Measurements from ENCODE around the gene PPP2R3C.
"Not testable (repeated sequence)": the region's sequence is repeated elsewhere in the genome, so short reads cannot be mapped to it uniquely, and the experiment has no call there.

Gene PPP2R3C

DNA sequence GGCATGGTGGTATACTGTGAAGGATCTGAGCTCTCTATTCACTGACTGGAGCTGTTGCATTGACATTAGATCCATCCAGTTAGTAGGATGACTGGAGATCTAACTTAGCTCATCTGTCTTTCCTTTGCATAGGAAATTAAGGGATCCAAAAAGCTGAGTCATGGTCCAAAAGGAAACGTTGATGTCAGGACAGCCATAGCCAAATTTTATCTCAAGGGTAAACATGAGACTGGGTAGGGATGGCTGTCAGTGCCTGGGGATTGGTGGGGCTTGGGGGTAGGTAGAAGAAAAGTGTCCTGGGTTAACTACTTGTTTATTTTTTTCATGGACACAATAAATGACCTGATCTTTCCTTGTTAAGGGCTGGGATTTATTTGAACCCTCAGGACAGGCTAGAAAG, 71.1 kb downstream of the PPP2R3C start:
- DNase-seq: peak; percentile 5 to 40

DNA sequence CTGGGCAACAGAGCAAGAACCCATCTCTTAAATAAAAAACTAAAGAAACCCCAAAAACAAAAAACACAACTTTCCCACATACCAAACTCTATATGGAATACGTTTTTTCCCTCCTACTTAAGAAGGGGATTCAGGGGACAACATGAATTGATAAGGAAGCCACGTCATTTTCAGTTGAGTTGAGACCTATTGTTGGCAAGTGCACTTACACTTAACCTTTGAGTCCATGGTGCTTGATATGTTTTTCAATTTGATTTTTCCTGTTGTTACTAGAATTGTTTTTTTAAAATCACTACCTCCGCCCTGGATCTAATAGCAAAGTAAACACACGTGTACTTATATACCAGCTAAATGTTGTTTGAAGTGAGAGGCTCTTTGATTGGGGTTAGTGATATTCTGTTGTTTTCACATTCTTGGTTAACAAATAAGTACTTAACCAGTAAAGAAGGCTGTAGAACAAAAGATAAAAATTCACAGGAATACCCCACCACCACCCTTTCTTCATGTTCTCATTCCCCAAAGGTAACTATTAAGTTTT, 73.7 kb downstream of the PPP2R3C start:
- no peak for DNase-seq

DNA sequence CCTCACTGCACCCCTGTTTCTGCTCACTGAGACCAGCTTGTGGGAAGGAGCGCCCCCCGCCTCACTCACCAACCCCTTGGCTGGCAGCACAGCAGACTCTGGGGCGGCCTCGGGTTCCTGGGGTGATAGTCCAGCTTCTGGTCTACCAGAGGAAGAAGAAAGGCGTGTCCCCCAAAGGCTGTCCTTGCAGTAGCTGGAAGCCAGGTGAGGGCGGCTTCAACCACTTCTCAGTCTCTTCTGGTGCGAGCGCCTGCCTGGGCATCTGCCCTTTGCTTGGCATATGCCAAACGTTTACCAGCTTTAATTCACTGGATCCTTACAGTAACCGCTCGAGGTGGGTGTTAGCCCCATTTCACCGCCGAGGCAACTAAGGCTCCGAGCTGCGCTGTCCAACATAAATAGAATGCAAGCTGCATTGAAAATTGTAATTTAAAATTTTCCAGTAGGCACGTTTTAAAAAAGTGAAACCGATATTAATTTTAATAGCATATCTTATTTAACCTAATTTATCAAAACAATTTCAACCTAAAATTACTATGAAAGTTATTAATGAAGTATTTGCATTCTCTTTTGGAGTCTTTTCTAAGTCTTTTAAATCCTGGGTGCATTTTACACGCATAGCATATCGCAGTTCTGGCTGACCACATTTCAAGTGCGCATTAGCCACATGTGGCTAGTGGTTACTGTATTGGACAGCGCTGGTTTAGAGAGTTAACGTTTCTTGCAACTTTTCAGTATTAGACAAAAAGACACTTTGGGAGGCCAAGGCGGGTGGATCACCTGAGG, 74.8 kb downstream of the PPP2R3C start:
- DNase-seq: peak; percentile 55 to 65

DNA sequence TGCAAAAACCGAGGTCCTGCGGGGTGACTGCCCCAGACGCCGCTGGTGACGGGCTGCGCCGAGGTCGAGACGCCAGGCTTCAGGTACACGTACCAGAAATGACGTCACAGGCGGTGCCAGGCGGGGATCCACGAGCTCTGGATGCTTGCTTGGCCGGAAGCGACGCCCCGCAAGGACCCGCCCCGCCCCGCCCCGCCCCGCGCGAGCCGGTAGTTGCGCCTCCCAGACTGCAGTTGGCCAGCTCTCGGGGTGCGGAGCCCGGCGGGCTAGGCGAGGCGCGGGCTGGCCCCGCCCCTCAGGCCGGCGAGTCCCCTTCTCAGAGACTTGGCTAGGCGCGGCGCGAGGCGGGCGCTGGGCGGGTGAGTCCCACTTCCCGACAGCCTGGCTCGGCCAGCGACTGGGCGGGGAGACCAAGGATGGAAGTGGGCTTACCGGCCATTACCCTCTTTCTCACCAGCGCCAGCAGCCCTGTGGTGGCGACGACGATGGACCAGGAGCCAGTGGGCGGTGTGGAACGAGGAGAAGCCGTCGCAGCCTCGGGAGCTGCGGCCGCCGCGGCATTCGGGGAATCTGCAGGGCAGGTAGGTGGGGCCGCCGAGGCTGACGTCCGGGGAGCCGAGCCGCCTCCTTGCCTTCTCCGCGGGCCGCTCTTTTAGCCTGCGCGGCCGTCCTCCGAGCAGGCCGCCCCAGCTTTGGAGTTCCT, 75.6 kb downstream of the PPP2R3C start, which contains the start of gene FAM177A1:
Gene FAM177A1, plus strand, starts transcription at position 225 of the 703 bp plus-strand sequence. Its CDS starts 192 bp downstream, at position 417.
- DNase-seq: peak; percentile 95 to 99

GRCh38 chr14:35045798-35046047, 76.1 kb downstream of the PPP2R3C start:
- no peak for DNase-seq

GRCh38 chr14:35044939-35045797, 76.6 kb downstream of the PPP2R3C start:
- no peak for DNase-seq

GRCh38 chr14:35043046-35043445, 78.7 kb downstream of the PPP2R3C start:
- no peak for DNase-seq

- DNase-seq: no peak
Measured at GRCh38 chr14:35042632-35043031, 79.2 kb downstream of the PPP2R3C start.

- not testable (repeated sequence) for DNase-seq
Measured at GRCh38 chr14:35038312-35038711, 83.5 kb downstream of the PPP2R3C start.

Data from NCI-H526 (cell line).